ENCODE data around the gene DBNDD1. TPM values are rescaled to one million over a fixed set of nuclear protein-coding genes. Genes with fewer than 3 reads are reported as not detected.

Gene DBNDD1
- total and polyA plus RNA-seq, 2 donors (not counting 1 experiment from before 2014, with no cell fraction given): 3.1 to 72.1 TPM

- peak overlapping the region; percentile 55 for H3K9ac ChIP-seq (ENCODE audit: low read length)
- H4K20me1 ChIP-seq (ENCODE audit: control insufficient read depth, insufficient read depth, low read length, poor library complexity, severe bottlenecking): no peaks in the 10 kb centered on the region
- H3K4me1 ChIP-seq (ENCODE audit: control insufficient read depth in 2 of 2, insufficient read depth in 2 of 2, low read length in 2 of 2): peaks cover 33 to 47% of the 10 kb centered on the region in 2 donors
- H3K79me2 ChIP-seq (ENCODE audit: control insufficient read depth, insufficient read depth, low read length): peaks cover 6% of the 10 kb centered on the region
- H3K36me3 ChIP-seq (replicated peaks in 1 of 2; ENCODE audit: control extremely low read depth in 1 of 2, control insufficient read depth in 1 of 2, extremely low read depth in 1 of 2, insufficient read depth in 2 of 2, low read length in 1 of 2): no peaks in the 10 kb centered on the region
- H3K9me3 ChIP-seq (ENCODE audit: control extremely low read depth in 1 of 3, control insufficient read depth in 2 of 3, insufficient read depth in 1 of 3, low read length in 2 of 3): peaks cover 0 to 5% (median 0%) of the 10 kb centered on the region in 3 donors
- ChIA-PET CTCF (no interaction called here), POLR2A (no interaction called here)
- peak overlapping the region; percentile 76 for H2AFZ ChIP-seq (ENCODE audit: insufficient read depth, low read depth, low read length, poor library complexity, severe bottlenecking)
- 72% methylated on average over 6 of the region's 7 CpGs for WGBS (ENCODE audit: insufficient coverage)
- Mint-ChIP-seq H3K4me1 (peaks cover 29% of the 10 kb centered on the region), H3K27ac (no peak overlapping the region), H3K9me3 (ENCODE audit: insufficient read depth) (no peaks in the 10 kb centered on the region), H3K4me3 (peak overlapping the region; percentile 44), H3K27me3 (peaks cover 9% of the 10 kb centered on the region)
- peak overlapping the region; percentile 82 for H3K4me2 ChIP-seq (replicated peaks; ENCODE audit: low read depth, low read length, poor library complexity, severe bottlenecking)
- TF ChIP-seq EZH2 (IDR thresholded peaks at IDR 0.05; ENCODE audit: borderline replicate concordance, insufficient read depth, low read depth, low read length, poor library complexity, severe bottlenecking) (no peak), CTCF (IDR thresholded peaks at IDR 0.05) (no peak)
- no peak for ATAC-seq (ENCODE audit: low read depth)
- intact Hi-C loops (cut with micrococcal nuclease): no loop called here
- peak overlapping the region in 1 of 2 donors; percentile 46 for H3K27ac ChIP-seq (ENCODE audit: low read length in 2 of 2)
- no peak for DNase-seq
- peak overlapping the region in 2 of 5 experiments; percentile 42 to 50 for H3K4me3 ChIP-seq (ENCODE audit: control extremely low read depth in 1 of 5, extremely low read depth in 1 of 5, insufficient read depth in 1 of 5, low read depth in 2 of 5, low read length in 4 of 5)
- H3K27me3 ChIP-seq (replicated peaks in 1 of 4; ENCODE audit: control extremely low read depth in 1 of 4, control insufficient read depth in 3 of 4, insufficient read depth in 4 of 4, low read length in 3 of 4): peaks cover 0 to 21% (median 6%) of the 10 kb centered on the region in 4 experiments
Observed at GRCh38 chr16:90023078-90023447, 3.8 kb upstream of the DBNDD1 start.

GRCh38 chr16:90022209-90023077 is 3.2 kb upstream of the DBNDD1 start:
- WGBS (ENCODE audit: insufficient coverage): 11% methylated on average over 57 of the region's 57 CpGs
- Histone ChIP-seq H3K79me2 (ENCODE audit: control insufficient read depth, insufficient read depth, low read length) (peaks cover 6% of the 10 kb centered on the region), H3K4me1 (ENCODE audit: control insufficient read depth in 2 of 2, insufficient read depth in 2 of 2, low read length in 2 of 2) (peaks cover 33 to 48% of the 10 kb centered on the region in 2 donors), H3K4me3 (ENCODE audit: control extremely low read depth in 1 of 5, extremely low read depth in 1 of 5, insufficient read depth in 1 of 5, low read depth in 2 of 5, low read length in 4 of 5) (peak overlapping the region; percentile 8 to 50 (median 42)), H3K27ac (ENCODE audit: low read length in 2 of 2) (peak overlapping the region in 1 of 2 donors; percentile 46), H3K4me2 (replicated peaks; ENCODE audit: low read depth, low read length, poor library complexity, severe bottlenecking) (peak overlapping the region; percentile 82), H4K20me1 (ENCODE audit: control insufficient read depth, insufficient read depth, low read length, poor library complexity, severe bottlenecking) (no peaks in the 10 kb centered on the region), H3K36me3 (replicated peaks in 1 of 2; ENCODE audit: control extremely low read depth in 1 of 2, control insufficient read depth in 1 of 2, extremely low read depth in 1 of 2, insufficient read depth in 2 of 2, low read length in 1 of 2) (no peaks in the 10 kb centered on the region), H3K9me3 (ENCODE audit: control extremely low read depth in 1 of 3, control insufficient read depth in 2 of 3, insufficient read depth in 1 of 3, low read length in 2 of 3) (peaks cover 0 to 5% (median 0%) of the 10 kb centered on the region in 3 donors), H3K27me3 (replicated peaks in 1 of 4; ENCODE audit: control extremely low read depth in 1 of 4, control insufficient read depth in 3 of 4, insufficient read depth in 4 of 4, low read length in 3 of 4) (peaks cover 0 to 21% (median 6%) of the 10 kb centered on the region in 4 experiments), H2AFZ (ENCODE audit: insufficient read depth, low read depth, low read length, poor library complexity, severe bottlenecking) (peak overlapping the region; percentile 76), H3K9ac (ENCODE audit: low read length) (peak overlapping the region; percentile 55)
- Mint-ChIP-seq H3K27ac (peak overlapping the region; percentile 15), H3K4me3 (peak overlapping the region; percentile 81), H3K4me1 (peaks cover 31% of the 10 kb centered on the region), H3K27me3 (peaks cover 9% of the 10 kb centered on the region), H3K9me3 (ENCODE audit: insufficient read depth) (no peaks in the 10 kb centered on the region)
- peak; percentile 80 for DNase-seq
- peak; percentile 72 for ATAC-seq (ENCODE audit: low read depth)
- intact Hi-C loops (cut with micrococcal nuclease): loop anchor here (1.0 kb wide), 1 partner anchor 50 kb away; no protein-coding TSS in a partner anchor
- ChIA-PET POLR2A (no interaction called here), CTCF (interaction anchor here (2.3 kb wide), 1 partner anchor 112 kb away, joined by 8 read pairs; no protein-coding TSS in a partner anchor)
- TF ChIP-seq CTCF (IDR thresholded peaks at IDR 0.05): no peak
- no peak for TF ChIP-seq EZH2 (IDR thresholded peaks at IDR 0.05; ENCODE audit: borderline replicate concordance, insufficient read depth, low read depth, low read length, poor library complexity, severe bottlenecking)
